IPS DF 19.7 (cell line): Measurements from ENCODE around the gene TMCC3.
"Not testable (repeated sequence)": the region's sequence is repeated elsewhere in the genome, so short reads cannot be mapped to it uniquely, and the experiment has no call there.

ENCODE experiments used
- DNase-seq: peaks from one replicate; pipeline ENCODE4 v3.0.0-alpha.2; 2013; ENCODE audit warnings: low read depth, low spot score

Gene TMCC3

DNA sequence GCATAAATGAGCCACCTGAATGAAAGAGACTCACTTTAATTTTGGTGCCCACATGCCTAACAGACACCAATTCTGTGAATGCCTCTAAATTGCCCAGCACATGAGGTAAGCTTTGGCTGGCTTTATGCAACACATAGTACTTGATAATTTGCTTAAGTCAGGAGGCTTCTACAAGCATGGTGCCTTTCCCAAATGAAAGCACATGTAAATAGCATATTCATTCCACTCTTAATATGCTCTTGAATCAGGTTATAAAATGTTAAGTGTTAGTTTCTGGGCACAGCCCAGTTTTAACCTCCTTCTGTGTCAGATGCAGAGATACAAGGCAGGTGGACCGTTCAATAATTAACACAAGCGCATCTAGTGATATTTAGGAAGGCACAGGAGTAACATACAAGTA lies 15.6 kb downstream of the TMCC3 start:
- DNase-seq = no peak

GRCh38 chr12:94633401-94633800 lies 17.0 kb downstream of the TMCC3 start:
- no peak for DNase-seq

DNA sequence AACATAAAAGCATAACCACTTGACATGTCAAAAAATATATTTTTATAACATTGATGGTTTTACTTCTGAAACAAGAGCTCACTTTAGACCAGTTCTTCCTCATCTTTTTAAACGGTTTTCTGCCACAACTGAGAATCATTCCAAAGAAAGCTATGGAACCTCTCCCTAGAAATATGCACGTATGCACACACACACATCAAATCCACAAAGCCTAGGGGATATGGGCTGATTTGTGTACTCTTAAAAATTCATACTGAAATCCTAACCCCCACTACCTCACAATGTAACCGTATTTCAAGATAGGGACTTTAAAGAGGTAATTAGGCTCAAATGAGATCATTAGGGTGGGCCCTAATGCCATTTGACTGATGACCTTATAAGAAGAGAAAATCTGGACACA lies 19.3 kb downstream of the TMCC3 start:
- no peak for DNase-seq

DNA sequence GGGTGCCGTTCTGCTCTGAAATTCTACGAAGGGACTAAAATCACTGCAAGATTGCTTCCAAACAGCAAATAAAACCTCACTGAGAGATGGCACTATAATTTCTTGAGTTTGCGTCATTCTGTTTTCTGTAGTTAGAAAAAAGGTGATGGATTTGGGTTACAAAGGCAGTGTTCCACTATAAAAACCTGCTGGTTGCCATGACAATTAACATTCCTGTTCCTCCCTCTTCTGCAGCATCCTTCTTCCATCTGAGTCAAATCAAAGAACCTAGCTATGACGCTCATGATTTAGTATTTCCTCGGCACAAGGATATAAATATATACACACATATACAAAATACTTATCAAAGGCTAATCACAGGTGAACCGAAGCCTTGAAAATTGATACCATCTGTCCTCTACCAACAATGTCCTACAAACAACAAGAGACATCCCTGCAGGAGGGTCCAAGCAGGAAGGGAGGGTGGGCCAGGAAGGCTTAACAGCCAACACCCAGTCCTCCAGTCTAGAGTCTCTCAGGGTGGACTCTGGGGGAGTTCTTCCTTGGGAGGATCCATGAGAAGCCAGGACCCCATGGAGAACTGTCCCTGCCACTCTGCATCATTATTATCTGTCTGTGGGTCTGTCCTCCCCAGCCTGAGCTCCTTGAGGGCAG lies 21.4 kb downstream of the TMCC3 start:
- no peak for DNase-seq

DNA sequence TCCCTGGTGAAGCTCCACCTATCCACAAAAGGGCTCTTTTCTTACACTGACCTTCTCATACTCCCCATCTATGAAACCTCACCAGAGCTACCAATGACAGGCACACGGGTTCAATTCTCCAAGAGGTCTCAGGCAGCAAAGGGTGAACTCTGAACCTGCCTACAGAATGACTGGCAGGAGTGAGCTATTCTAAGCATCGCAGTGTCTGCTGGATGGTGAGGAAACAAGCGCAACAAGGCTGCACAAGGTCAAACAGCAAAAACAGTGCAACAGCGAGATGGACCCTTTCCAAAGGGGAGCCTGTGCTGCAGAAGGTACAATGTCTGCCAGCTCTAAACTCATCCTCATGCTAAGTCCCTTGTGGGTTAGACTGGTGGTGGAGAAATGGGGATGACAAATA lies 22.0 kb downstream of the TMCC3 start:
- DNase-seq = no peak

- no peak for DNase-seq
These were observed 24.8 kb downstream of the TMCC3 start for GRCh38 chr12:94625531-94625930.

GRCh38 chr12:94623161-94623920 lies 27.0 kb downstream of the TMCC3 start:
- no peak for DNase-seq

DNA sequence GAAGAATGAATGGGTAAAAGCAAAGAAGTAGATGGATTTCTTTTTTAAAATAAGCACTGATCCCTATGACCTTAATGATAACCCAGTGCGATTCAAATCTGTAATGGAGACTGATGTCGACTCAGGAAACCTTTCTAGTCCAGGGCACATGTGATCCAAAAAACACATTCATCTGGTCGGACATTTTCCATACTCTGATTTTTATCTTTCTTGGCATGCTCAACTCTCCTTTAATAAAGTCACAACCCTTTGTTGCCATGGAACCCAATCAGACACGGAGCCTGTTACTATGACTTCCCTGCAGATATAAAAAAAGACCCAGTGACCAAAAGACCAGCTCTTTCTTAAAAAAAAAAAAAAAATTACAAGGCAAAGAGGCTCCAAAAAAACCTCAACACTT lies 27.9 kb downstream of the TMCC3 start:
- DNase-seq = no peak

DNA sequence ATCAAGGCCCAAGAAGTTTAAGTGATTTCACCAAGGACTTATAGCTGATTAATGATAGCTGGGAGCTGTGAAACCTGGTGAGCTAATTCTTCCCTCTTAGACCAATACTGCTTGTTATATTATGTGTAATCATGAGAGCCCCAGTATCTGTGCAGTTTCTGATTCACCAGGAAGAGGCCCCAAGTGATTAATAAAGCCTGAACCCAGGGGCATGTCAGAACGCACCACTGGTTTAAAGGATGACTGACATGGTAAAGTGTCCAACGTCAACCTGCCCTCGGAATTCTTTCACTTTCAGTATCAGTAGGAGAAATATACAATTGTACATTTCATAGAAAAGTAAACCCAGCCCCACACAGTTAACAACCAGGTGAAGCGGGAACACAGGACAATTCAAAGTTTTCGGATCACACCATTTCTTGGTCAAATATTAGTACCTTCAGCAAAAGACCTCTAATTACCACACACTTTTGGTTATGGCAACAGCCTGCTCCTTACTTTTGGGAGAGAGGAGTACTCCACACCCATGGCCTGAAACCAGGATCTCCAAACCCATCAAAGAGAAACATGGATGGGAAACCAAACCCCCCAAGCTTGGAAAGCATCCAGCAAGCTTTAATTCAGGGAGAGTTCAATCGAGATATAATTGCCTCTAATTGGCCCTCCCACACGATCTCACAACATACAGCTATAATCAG lies 28.5 kb downstream of the TMCC3 start:
- DNase-seq = no peak

- no peak for DNase-seq
These were observed 29.7 kb downstream of the TMCC3 start for GRCh38 chr12:94620621-94621020.

- no peak for DNase-seq
These were observed 31.2 kb downstream of the TMCC3 start for GRCh38 chr12:94618995-94619695.

- no peak for DNase-seq
These were observed 33.3 kb downstream of the TMCC3 start for GRCh38 chr12:94617101-94617500.

DNA sequence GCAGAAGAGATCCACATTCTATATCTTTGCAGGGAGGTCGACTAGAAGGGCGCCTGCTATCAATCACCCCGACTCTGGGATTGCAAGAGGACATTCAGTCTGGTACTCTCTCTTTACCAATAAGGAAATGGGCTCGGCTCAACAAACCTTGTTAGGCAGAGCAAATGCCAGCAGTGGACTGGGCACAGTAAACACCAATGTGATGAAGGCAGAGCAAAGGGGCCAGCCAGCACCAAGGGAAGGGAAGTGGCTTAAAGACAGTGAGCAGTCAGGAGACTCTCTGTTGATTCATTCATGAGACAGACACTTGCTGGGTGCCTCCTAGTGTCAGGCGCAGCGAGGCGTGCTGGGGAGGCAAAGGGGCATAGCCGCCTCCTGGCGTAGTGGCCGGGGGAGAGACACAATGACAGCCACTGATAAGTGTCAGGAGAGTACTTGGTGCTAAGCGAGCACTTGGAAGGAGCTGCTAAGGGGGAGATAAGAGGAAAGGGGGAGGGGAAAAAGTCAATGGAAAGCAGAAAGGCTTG lies 34.1 kb downstream of the TMCC3 start:
- no peak for DNase-seq

- no peak for DNase-seq
These were observed 34.8 kb downstream of the TMCC3 start for GRCh38 chr12:94615260-94616181.

- DNase-seq = no peak
These were observed 36.1 kb downstream of the TMCC3 start for GRCh38 chr12:94614288-94614721.

DNA sequence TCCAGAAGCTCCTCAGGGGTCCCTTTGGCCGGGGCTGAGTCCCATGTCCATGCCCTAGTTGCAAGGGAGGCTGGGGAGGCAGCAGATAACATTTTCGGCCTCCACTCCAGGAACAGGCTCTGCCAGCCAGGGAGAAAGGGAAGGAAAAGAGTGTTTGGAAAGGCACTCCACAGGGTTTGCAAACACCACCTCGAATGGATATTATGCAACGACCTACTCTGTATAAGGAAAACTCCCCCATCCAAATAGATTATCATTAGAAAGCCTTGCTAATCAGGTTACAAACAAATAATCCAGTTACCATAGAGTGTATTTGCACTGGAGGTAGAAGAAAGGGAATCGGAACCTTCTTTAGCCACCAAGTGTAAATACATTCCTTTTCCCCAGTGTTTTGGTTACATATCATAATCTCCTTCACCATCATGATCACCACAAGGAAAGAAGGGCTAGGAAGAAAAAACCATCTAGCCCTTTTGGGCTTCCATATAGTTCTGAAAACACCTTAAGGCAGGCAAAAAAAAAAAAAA lies 40.4 kb downstream of the TMCC3 start:
- DNase-seq = no peak

GRCh38 chr12:94606810-94607209 lies 43.5 kb downstream of the TMCC3 start:
- not testable (repeated sequence) for DNase-seq

- no peak for DNase-seq
These were observed 46.0 kb downstream of the TMCC3 start for GRCh38 chr12:94604366-94604698.

DNA sequence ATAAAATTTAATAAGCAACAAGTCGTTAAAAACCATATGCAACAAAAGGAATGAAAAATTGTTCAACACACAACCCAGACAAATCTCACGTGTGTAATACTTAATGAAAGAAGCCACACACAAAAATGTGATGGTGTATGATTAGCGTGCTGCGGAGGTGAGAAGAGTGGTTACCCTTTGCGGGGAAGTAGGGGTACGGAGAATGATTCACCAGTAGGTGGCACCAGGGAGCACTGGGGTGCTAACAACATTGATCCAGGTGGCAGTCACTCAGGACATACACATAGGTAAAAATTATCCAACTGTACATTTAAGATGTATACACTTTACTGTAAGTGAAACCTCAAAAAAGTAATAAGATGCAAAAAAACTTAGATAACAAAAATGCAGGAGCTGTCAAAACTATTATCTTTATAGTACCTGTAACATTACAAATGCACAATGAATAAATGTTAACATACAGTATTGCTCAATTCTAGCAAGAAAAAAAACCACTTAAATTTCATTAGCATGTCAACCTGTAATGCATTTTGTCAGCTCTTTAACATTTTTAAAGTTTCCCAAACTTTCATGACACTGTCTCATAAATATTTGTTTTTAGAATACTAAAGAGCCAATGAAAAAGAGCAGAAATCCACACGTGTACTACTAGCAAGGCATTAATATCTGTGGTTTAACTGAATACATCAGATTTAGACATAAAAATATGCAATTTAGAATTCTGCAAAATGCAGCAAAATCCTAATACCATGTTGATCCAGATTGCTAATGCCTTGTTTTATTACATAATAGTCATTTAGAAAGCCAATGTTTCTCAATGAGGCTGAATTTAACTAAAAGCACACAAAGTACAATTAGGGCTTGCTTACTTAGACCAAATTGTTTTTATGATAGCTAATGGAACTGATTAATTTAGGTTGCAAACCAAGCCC lies 46.7 kb downstream of the TMCC3 start:
- DNase-seq = no peak

DNA sequence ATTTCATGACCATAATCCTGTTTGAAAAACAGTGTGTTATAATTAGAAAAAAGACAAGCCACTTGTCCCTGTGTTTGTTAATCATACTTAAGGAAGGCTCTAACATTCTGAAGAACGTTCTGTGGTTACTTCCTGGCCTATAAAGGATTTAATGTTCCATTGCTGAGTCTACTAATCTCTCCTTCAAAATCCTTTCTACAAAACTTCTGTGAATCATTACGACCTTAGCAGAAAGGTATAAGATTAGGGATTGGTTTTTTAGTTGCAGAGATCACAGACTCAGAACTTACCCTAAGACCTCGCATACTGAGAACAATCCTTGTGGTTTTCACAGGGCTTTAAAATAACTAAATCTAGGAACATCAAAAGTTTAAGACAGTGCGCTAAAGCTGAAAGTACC lies 48.3 kb downstream of the TMCC3 start:
- no peak for DNase-seq
